ENCODE results near the gene IFIT2.

Gene IFIT2

DNA sequence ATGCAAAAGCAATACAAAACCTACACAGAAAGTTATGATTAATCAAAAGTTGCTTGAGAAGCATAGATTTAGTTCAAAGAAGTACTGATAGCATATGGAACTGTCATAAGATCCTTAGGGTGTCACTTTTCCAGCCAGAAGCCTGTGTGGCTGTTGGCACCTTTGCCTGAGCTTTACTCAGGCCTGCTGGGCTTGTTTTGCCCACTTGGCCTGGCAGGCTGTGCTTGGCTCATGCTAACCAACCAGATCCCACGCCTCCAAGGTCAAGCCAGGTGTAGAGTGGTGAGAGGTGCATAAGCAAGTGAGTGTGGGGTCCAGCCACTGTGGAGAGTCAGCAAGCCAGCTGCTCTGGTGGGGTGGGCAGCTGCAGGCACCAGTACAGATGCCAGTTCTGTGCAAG is 38.3 kb upstream of the IFIT2 start:
- Histone ChIP-seq H3K4me3 (ENCODE audit: extremely low read depth, insufficient read depth, low read length, poor library complexity, severe bottlenecking) (no peak overlapping the region), H3K27ac (ENCODE audit: low read depth, low read length, severe bottlenecking) (no peak overlapping the region), H3K9me3 (ENCODE audit: control insufficient read depth, low read length) (peaks cover 6% of the 10 kb centered on the region), H3K4me1 (ENCODE audit: control insufficient read depth, insufficient read depth, low read length, poor library complexity, severe bottlenecking) (peaks cover 3% of the 10 kb centered on the region), H3K36me3 (ENCODE audit: control insufficient read depth, insufficient read depth, low read length) (no peaks in the 10 kb centered on the region)
- 88% methylated on average over 1 of the region's 1 CpG; no CpG with 5 or more reads in 1 of the 2 experiments for WGBS, 2 experiments (ENCODE audit: insufficient coverage in 2 of 2)

DNA sequence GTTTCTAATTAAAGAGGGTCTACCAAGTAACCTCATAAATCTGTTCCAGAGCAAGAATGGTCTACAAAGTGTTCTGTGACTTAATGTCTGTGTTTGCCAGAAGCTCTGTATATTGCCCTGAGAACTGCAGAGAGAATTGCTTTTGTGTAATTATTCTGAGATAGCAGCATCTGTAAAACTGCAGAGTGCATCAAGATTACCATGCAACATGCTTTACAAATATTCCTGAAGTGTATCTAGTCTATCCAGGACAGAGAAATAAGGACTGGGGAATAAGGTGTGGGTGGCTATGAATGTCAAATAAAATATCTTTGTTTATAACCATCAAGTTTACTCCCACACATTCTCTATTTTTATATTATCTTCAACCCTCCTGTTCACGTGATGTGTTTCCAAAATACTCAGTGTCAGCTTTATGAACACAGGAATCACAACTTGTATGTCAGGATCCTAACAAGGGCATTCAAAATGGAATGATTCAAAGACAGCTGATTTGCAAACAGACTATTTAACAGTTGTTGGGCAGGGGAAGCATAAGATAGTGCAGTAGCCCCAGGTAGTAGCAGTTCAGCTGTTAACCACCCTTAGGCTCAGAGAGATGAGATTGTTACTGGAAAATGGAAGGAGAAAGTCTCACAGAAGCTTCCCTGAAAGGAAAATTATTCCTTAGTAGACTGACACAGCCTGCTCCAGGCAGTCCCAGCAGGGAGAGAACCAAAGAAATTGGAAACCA is 35.0 kb upstream of the IFIT2 start:
- H3K9me3 ChIP-seq (ENCODE audit: control insufficient read depth, low read length), result peaks cover 6% of the 10 kb centered on the region
- no peak overlapping the region for H3K4me3 ChIP-seq (ENCODE audit: extremely low read depth, insufficient read depth, low read length, poor library complexity, severe bottlenecking)
- no peak overlapping the region for H3K27ac ChIP-seq (ENCODE audit: low read depth, low read length, severe bottlenecking)
- no peaks in the 10 kb centered on the region for H3K4me1 ChIP-seq (ENCODE audit: control insufficient read depth, insufficient read depth, low read length, poor library complexity, severe bottlenecking)
- H3K36me3 ChIP-seq (ENCODE audit: control insufficient read depth, insufficient read depth, low read length), result no peaks in the 10 kb centered on the region
- 100% methylated on average over 1 of the region's 1 CpG for WGBS, 2 experiments (ENCODE audit: insufficient coverage in 2 of 2)

- no peak overlapping the region for H3K27ac ChIP-seq (ENCODE audit: low read depth, low read length, severe bottlenecking)
- H3K4me1 ChIP-seq (ENCODE audit: control insufficient read depth, insufficient read depth, low read length, poor library complexity, severe bottlenecking), result no peaks in the 10 kb centered on the region
- peaks cover 3% of the 10 kb centered on the region for H3K9me3 ChIP-seq (ENCODE audit: control insufficient read depth, low read length)
- no CpG with 5 or more reads among the region's 3 CpGs for WGBS, 2 experiments (ENCODE audit: insufficient coverage in 2 of 2)
- H3K4me3 ChIP-seq (ENCODE audit: extremely low read depth, insufficient read depth, low read length, poor library complexity, severe bottlenecking), result no peak overlapping the region
- H3K36me3 ChIP-seq (ENCODE audit: control insufficient read depth, insufficient read depth, low read length), result no peaks in the 10 kb centered on the region
These were observed 32.3 kb upstream of the IFIT2 start for GRCh38 chr10:89269433-89270152.

DNA sequence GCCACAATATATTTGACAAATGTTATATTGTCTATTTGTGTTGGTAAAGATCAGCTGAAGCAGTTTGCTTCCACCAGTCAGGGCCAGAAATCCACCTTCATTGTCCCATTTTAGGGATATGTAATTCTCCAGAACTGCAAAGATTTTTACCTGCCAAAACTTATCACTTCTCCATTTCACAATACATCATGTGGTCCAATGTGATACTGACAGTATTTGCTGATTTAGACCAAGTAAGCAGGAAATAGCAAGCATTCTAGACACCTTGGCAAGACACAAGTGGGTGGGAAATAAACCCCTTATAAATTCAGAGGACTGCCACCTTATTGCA is 31.7 kb upstream of the IFIT2 start:
- Histone ChIP-seq H3K4me1 (ENCODE audit: control insufficient read depth, insufficient read depth, low read length, poor library complexity, severe bottlenecking) (no peaks in the 10 kb centered on the region), H3K4me3 (ENCODE audit: extremely low read depth, insufficient read depth, low read length, poor library complexity, severe bottlenecking) (no peak overlapping the region), H3K9me3 (ENCODE audit: control insufficient read depth, low read length) (no peaks in the 10 kb centered on the region), H3K27ac (ENCODE audit: low read depth, low read length, severe bottlenecking) (no peak overlapping the region), H3K36me3 (ENCODE audit: control insufficient read depth, insufficient read depth, low read length) (no peaks in the 10 kb centered on the region)

DNA sequence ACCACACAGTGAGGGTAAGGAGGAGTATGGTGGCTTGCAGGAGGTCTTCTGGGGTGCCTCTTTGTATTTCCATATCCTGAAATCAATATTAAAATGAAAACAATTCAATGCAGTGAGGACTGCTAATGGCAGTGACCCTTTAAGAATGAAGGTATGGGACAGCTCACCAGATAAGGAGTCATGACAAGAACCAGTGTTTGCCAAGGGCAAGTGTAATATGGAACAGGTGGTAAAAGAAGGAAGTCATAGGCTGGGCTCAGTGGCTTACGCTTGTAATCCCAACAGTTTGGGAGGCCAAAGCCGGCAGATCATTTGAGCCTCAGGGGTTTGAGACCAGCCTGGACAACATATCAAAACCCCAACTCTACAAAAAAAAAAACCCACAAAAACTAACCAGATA is 30.3 kb upstream of the IFIT2 start:
- Histone ChIP-seq H3K27ac (ENCODE audit: low read depth, low read length, severe bottlenecking) (no peak overlapping the region), H3K4me3 (ENCODE audit: extremely low read depth, insufficient read depth, low read length, poor library complexity, severe bottlenecking) (no peak overlapping the region), H3K4me1 (ENCODE audit: control insufficient read depth, insufficient read depth, low read length, poor library complexity, severe bottlenecking) (no peaks in the 10 kb centered on the region), H3K36me3 (ENCODE audit: control insufficient read depth, insufficient read depth, low read length) (no peaks in the 10 kb centered on the region), H3K9me3 (ENCODE audit: control insufficient read depth, low read length) (no peaks in the 10 kb centered on the region)
- WGBS, 2 experiments (ENCODE audit: insufficient coverage in 2 of 2), result 67 to 92% methylated on average over 1 to 2 of the region's 2 CpGs

GRCh38 chr10:89273680-89274079 is 28.2 kb upstream of the IFIT2 start:
- no peak overlapping the region for H3K4me3 ChIP-seq (ENCODE audit: extremely low read depth, insufficient read depth, low read length, poor library complexity, severe bottlenecking)
- no peaks in the 10 kb centered on the region for H3K9me3 ChIP-seq (ENCODE audit: control insufficient read depth, low read length)
- 100% methylated on average over 1 of the region's 2 CpGs; no CpG with 5 or more reads in 1 of the 2 experiments for WGBS, 2 experiments (ENCODE audit: insufficient coverage in 2 of 2)
- H3K4me1 ChIP-seq (ENCODE audit: control insufficient read depth, insufficient read depth, low read length, poor library complexity, severe bottlenecking), result peaks cover 7% of the 10 kb centered on the region
- H3K36me3 ChIP-seq (ENCODE audit: control insufficient read depth, insufficient read depth, low read length), result no peaks in the 10 kb centered on the region
- H3K27ac ChIP-seq (ENCODE audit: low read depth, low read length, severe bottlenecking), result no peak overlapping the region

DNA sequence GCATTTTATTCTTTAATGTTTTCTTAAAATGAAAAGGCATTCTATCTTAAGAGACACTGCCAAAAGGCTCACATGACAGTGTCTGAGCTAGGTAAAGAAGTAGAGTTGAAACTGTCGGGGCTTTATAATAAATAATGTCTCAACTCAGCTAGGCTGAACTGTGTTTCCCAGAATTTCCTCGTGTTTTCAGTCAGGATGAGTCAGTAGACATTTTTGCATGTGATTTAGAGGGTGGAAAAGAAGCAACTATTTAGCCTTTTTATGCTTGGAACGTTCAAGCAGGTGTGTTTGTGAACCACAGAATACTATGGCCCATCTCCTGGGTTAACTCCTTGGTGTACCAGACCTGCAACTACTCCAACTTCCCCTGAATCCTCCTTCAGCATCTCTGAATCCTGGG is 26.9 kb upstream of the IFIT2 start:
- no peaks in the 10 kb centered on the region for H3K9me3 ChIP-seq (ENCODE audit: control insufficient read depth, low read length)
- H3K4me3 ChIP-seq (ENCODE audit: extremely low read depth, insufficient read depth, low read length, poor library complexity, severe bottlenecking), result no peak overlapping the region
- WGBS, 2 experiments (ENCODE audit: insufficient coverage in 2 of 2), result 66 to 83% methylated on average over 2 of the region's 3 CpGs
- H3K4me1 ChIP-seq (ENCODE audit: control insufficient read depth, insufficient read depth, low read length, poor library complexity, severe bottlenecking), result peaks cover 11% of the 10 kb centered on the region
- no peaks in the 10 kb centered on the region for H3K36me3 ChIP-seq (ENCODE audit: control insufficient read depth, insufficient read depth, low read length)
- no peak overlapping the region for H3K27ac ChIP-seq (ENCODE audit: low read depth, low read length, severe bottlenecking)

DNA sequence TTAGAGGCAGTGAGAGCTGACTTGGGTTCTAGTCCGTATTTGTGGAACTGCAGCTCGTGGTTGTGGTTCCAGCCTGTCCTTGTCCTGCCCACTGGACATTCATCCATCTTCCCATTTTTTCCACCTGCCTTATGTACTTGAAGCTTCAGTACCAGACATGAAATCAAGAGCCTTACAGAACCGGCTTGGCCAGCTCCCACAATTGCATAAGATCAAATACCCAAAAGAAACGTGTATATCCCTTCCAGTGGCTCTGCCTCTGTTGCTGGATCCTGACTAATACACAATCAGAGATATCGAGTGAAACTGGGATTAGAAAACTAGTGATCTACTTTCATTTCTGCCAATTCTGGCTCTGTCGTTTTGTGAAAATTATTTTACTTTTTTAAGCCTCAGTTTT is 26.5 kb upstream of the IFIT2 start:
- WGBS, 2 experiments (ENCODE audit: insufficient coverage in 2 of 2), result 91 to 93% methylated on average over 3 of the region's 6 CpGs

GRCh38 chr10:89278034-89278535 is 23.8 kb upstream of the IFIT2 start:
- H3K27ac ChIP-seq (ENCODE audit: low read depth, low read length, severe bottlenecking), result peak overlapping the region; percentile 83
- no peak overlapping the region for H3K4me3 ChIP-seq (ENCODE audit: extremely low read depth, insufficient read depth, low read length, poor library complexity, severe bottlenecking)
- no peaks in the 10 kb centered on the region for H3K9me3 ChIP-seq (ENCODE audit: control insufficient read depth, low read length)
- peaks cover 11% of the 10 kb centered on the region for H3K4me1 ChIP-seq (ENCODE audit: control insufficient read depth, insufficient read depth, low read length, poor library complexity, severe bottlenecking)
- no peaks in the 10 kb centered on the region for H3K36me3 ChIP-seq (ENCODE audit: control insufficient read depth, insufficient read depth, low read length)
- WGBS, 2 experiments (ENCODE audit: insufficient coverage in 2 of 2), result no CpG with 5 or more reads among the region's 1 CpG

More for the DNA sequence above, 26.5 kb upstream of the IFIT2 start:
- Histone ChIP-seq H3K4me1 (ENCODE audit: control insufficient read depth, insufficient read depth, low read length, poor library complexity, severe bottlenecking) (peaks cover 11% of the 10 kb centered on the region), H3K27ac (ENCODE audit: low read depth, low read length, severe bottlenecking) (no peak overlapping the region), H3K9me3 (ENCODE audit: control insufficient read depth, low read length) (no peaks in the 10 kb centered on the region), H3K36me3 (ENCODE audit: control insufficient read depth, insufficient read depth, low read length) (no peaks in the 10 kb centered on the region), H3K4me3 (ENCODE audit: extremely low read depth, insufficient read depth, low read length, poor library complexity, severe bottlenecking) (no peak overlapping the region)

DNA sequence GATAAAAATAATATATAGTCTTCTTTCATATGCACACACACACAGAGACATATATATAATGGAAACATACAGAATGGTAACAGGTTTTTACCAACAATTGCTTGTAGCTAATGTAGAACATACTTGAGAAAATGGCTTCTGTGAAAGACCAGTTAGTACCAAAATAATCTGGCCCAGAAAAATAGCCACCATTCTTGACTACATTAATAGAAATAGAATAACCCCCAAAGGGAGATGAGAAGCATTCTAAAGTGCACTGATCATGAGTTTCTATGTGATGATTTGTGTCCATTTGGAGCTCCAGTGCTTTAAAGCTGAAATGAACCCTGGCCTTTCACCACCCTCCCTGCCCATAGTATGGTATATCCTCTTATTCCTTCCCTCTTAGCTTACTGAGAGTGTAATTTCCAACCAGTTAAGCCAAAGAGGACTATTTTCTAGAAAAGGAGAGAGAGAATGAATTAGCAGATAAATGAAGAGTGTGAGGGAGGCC is 22.9 kb upstream of the IFIT2 start:
- H3K36me3 ChIP-seq (ENCODE audit: control insufficient read depth, insufficient read depth, low read length), result no peaks in the 10 kb centered on the region
- H3K9me3 ChIP-seq (ENCODE audit: control insufficient read depth, low read length), result no peaks in the 10 kb centered on the region
- H3K4me1 ChIP-seq (ENCODE audit: control insufficient read depth, insufficient read depth, low read length, poor library complexity, severe bottlenecking), result peaks cover 18% of the 10 kb centered on the region
- H3K4me3 ChIP-seq (ENCODE audit: extremely low read depth, insufficient read depth, low read length, poor library complexity, severe bottlenecking), result no peak overlapping the region
- H3K27ac ChIP-seq (ENCODE audit: low read depth, low read length, severe bottlenecking), result no peak overlapping the region

GRCh38 chr10:89279421-89279869 is 22.4 kb upstream of the IFIT2 start:
- WGBS, 2 experiments (ENCODE audit: insufficient coverage in 2 of 2), result no CpG with 5 or more reads among the region's 1 CpG
- Histone ChIP-seq H3K9me3 (ENCODE audit: control insufficient read depth, low read length) (no peaks in the 10 kb centered on the region), H3K27ac (ENCODE audit: low read depth, low read length, severe bottlenecking) (no peak overlapping the region), H3K36me3 (ENCODE audit: control insufficient read depth, insufficient read depth, low read length) (no peaks in the 10 kb centered on the region), H3K4me3 (ENCODE audit: extremely low read depth, insufficient read depth, low read length, poor library complexity, severe bottlenecking) (no peak overlapping the region), H3K4me1 (ENCODE audit: control insufficient read depth, insufficient read depth, low read length, poor library complexity, severe bottlenecking) (peaks cover 21% of the 10 kb centered on the region)
